Keratinocyte (primary cell): ENCODE measurements around the gene SNPH. TPM values are rescaled to one million over a fixed set of nuclear protein-coding genes. Genes with fewer than 3 reads are reported as not detected.

Experiments
- DNase-seq: peaks from one replicate; pipeline ENCODE4 v3.0.0-alpha.2; 2011; ENCODE audit warnings: low read depth, missing footprints, low spot score
- FAIRE-seq: peaks from 2 replicates; lab custom pipeline; 2011; peaks lifted over from hg19 to GRCh38; lab: Jason Lieb, UNC
- H2AFZ ChIP-seq: 2 replicates; pipeline ENCODE4 v1.6.0; 2012; ENCODE audit warnings: low read length, control low read depth, inconsistent platforms; ENCODE audit not compliant: control insufficient read depth
- H3K27ac ChIP-seq: 2 replicates; pipeline ENCODE4 v1.5.1; 2011; ENCODE audit warnings: low read length; ENCODE audit not compliant: control insufficient read depth, insufficient read depth
- H3K27me3 ChIP-seq: 3 replicates; pipeline ENCODE4 v1.6.0; 2011; ENCODE audit warnings: low read length; ENCODE audit not compliant: control insufficient read depth, insufficient read depth; ENCODE audit errors: extremely low read depth
- H3K36me3 ChIP-seq, 2 experiments: 2 replicates in 1 of 2; 3 replicates in 1 of 2; pipeline ENCODE4 v1.5.1; 2011; ENCODE audit warnings: low read length in 2 of 2, mild to moderate bottlenecking in 1 of 2; ENCODE audit not compliant: control insufficient read depth in 2 of 2, insufficient read depth in 2 of 2; ENCODE audit errors: extremely low read depth in 1 of 2
- H3K4me1 ChIP-seq: 3 replicates; pipeline ENCODE4 v1.5.1; 2011; ENCODE audit warnings: low read length; ENCODE audit not compliant: control insufficient read depth, insufficient read depth; ENCODE audit errors: extremely low read depth
- H3K4me2 ChIP-seq: 3 replicates; pipeline ENCODE4 v1.6.0; 2011; ENCODE audit warnings: low read depth, low read length; ENCODE audit not compliant: control insufficient read depth, insufficient read depth; ENCODE audit errors: extremely low read depth
- H3K4me3 ChIP-seq, 3 experiments: fragments of 200-600 bp in 1 of 3; sonication (generic) in 1 of 3; 2 replicates in 2 of 3; 3 replicates in 1 of 3; pipeline ENCODE4 v1.5.1; 2011 to 2016; ENCODE audit warnings: low read length in 3 of 3, mild to moderate bottlenecking in 3 of 3, control low read depth in 2 of 3, inconsistent platforms in 1 of 3, low read depth in 1 of 3, mixed read lengths in 1 of 3, mixed run types in 1 of 3, moderate library complexity in 1 of 3; ENCODE audit not compliant: control insufficient read depth in 2 of 3, insufficient read depth in 2 of 3; ENCODE audit errors: extremely low read depth in 1 of 3
- H3K79me2 ChIP-seq: 2 replicates; pipeline ENCODE4 v1.6.0; 2012; ENCODE audit warnings: low read length; ENCODE audit not compliant: control insufficient read depth, insufficient read depth
- H3K9ac ChIP-seq: 3 replicates; pipeline ENCODE4 v1.6.0; 2011; ENCODE audit warnings: low read length; ENCODE audit not compliant: control insufficient read depth, insufficient read depth; ENCODE audit errors: extremely low read depth
- H3K9me1 ChIP-seq: 3 replicates; pipeline ENCODE4 v1.6.0; 2011; ENCODE audit warnings: low read length; ENCODE audit not compliant: control insufficient read depth, insufficient read depth; ENCODE audit errors: extremely low read depth
- H3K9me3 ChIP-seq: 2 replicates; pipeline ENCODE4 v1.5.1; 2012; ENCODE audit warnings: low read depth, low read length; ENCODE audit not compliant: control insufficient read depth
- H4K20me1 ChIP-seq: 3 replicates; pipeline ENCODE4 v1.6.0; 2011; ENCODE audit warnings: low read length; ENCODE audit not compliant: control insufficient read depth, insufficient read depth; ENCODE audit errors: extremely low read depth
- CTCF ChIP-seq, 3 experiments: IDR thresholded peaks in 1 of 3; conservative IDR thresholded peaks in 1 of 3; optimal IDR thresholded peaks in 1 of 3; 2 replicates in 2 of 3; 3 replicates in 1 of 3; pipeline versions ENCODE3 to v1.5.1; 2011; ENCODE audit warnings: low read length in 3 of 3, mild to moderate bottlenecking in 3 of 3, moderate library complexity in 2 of 3, control low read depth in 1 of 3, inconsistent platforms in 1 of 3; ENCODE audit not compliant: insufficient read depth in 2 of 3; ENCODE audit errors: extremely low read depth in 1 of 3
- EZH2 ChIP-seq: IDR thresholded peaks from one replicate; pipeline ENCODE4 v1.6.1; 2012; ENCODE audit warnings: inconsistent platforms, mild to moderate bottlenecking, low read length, moderate library complexity
- dilution Hi-C: fragments of 300-500 bp; cut with MboI; formaldehyde crosslinking; loops from one replicate; pipeline ENCODE4 v1.7.0; 2020; ENCODE audit warnings: low sequenced_read_pairs; ENCODE audit not compliant: extremely low pct_ligation_motif_present
- polyA plus RNA-seq, 5 experiments: library from polyadenylated mRNA; depleted of rRNA in 3 of 5; stranded (reverse) in 3 of 5; stranded (forward) in 1 of 5; unstranded in 1 of 5; fragments of >200 nt; gene quantifications; 1 replicate in 1 of 5; 2 replicates in 3 of 5; 3 replicates in 1 of 5; pipeline versions ENCODE4 v1.2.1 to v1.2.3, GENCODE V29; 2011 to 2012; ENCODE audit warnings: missing spikeins in 2 of 5, low read depth in 1 of 5, low replicate concordance in 1 of 5

The SNPH gene
- polyA plus RNA-seq, 1 donor (not counting 4 experiments of a cell fraction or from before 2014, with no cell fraction given) = 1.3 TPM

DNA sequence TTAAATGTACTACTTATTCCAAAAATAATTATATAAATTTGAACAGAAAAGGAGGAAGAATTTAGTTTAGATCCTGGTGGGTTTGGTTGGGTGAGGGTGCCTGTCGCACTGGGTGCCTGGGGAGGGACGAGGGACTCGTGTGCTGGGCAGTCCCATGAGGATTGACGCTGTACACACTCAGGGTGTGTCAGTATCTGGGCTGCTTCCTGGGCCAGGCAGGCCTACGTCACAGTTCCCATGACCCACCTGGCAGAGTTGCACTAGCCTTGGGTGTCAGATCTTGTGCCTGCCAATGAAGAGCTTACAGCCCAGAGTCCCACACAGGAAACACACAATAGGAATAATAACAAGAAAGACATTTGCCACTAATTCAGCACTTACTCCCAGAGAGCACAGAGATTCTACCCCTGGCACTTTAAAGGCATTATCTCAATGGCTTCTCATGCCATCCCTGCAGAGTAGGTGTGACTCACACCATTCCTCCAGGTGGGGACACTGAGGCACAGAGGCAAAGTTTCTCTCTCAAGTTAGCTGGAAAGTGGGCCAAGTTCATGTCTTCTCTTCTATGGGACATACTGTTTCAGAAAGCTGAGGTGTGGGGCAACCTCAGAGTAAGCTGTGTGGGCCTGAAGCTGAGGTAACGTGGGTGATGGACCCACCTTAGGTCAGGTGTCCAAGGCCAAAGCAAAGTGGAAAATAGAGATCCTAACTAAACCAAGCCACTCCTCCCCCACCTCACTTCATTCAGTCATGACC, 64.2 kb downstream of the SNPH start:
- H3K9ac ChIP-seq = peak overlapping the region; percentile 100

DNA sequence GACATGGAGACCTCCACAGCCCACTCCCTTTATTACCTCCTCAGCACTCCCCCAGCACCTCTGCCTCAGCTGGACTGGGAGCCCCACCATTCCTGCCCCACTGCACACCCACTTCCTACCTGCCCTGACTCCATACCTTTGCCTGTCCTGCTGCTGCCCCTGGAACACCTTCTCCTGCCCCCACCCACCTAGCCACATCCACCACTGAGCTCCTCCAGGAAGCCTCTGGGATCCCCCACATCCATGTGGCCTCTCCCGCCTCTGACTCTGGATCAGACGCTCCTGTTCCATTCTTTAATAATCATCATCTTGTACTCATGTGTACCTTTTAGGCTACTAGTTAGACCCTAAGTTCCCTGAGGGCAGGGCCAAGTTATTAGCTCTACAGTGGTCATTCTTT, 65.0 kb downstream of the SNPH start:
- TF ChIP-seq EZH2 (no peak), CTCF (optimal IDR thresholded peaks at IDR 0.05 in 1 of 3, IDR thresholded peaks at IDR 0.05 in 1 of 3, conservative IDR thresholded peaks at IDR 0.05 in 1 of 3; ENCODE audit: extremely low read depth in 1 of 3, insufficient read depth in 2 of 3, low read length in 3 of 3) (no peak)
- H3K4me1 ChIP-seq = peaks cover 72% of the 10 kb centered on the region
- peaks cover 67% of the 10 kb centered on the region for H3K79me2 ChIP-seq

More for the DNA sequence above, 64.2 kb downstream of the SNPH start:
- H3K4me3 ChIP-seq = no peak overlapping the region
- FAIRE-seq (peak; percentile 82), DNase-seq (no peak)
- H3K79me2 ChIP-seq = peaks cover 75% of the 10 kb centered on the region
- peaks cover 5% of the 10 kb centered on the region for H3K9me1 ChIP-seq
- dilution Hi-C loops = no loop called here
- TF ChIP-seq EZH2 (no peak), CTCF (optimal IDR thresholded peaks at IDR 0.05 in 1 of 3, IDR thresholded peaks at IDR 0.05 in 1 of 3, conservative IDR thresholded peaks at IDR 0.05 in 1 of 3; ENCODE audit: extremely low read depth in 1 of 3, insufficient read depth in 2 of 3, low read length in 3 of 3) (no peak)
- H4K20me1 ChIP-seq = peaks cover 5% of the 10 kb centered on the region
- H3K36me3 ChIP-seq = peaks cover 3 to 10% of the 10 kb centered on the region in 2 experiments
- H3K4me2 ChIP-seq = peak overlapping the region; percentile 31
- no peak overlapping the region for H2AFZ ChIP-seq
- H3K4me1 ChIP-seq = peaks cover 71% of the 10 kb centered on the region
- no peaks in the 10 kb centered on the region for H3K9me3 ChIP-seq
- H3K27ac ChIP-seq = peak overlapping the region; percentile 99
- H3K27me3 ChIP-seq = no peaks in the 10 kb centered on the region

More for the DNA sequence above, 65.0 kb downstream of the SNPH start:
- no peak for DNase-seq
- Histone ChIP-seq H3K27me3 (no peaks in the 10 kb centered on the region), H3K9ac (peak overlapping the region; percentile 100), H3K9me3 (no peaks in the 10 kb centered on the region), H2AFZ (no peak overlapping the region), H3K4me2 (no peak overlapping the region), H3K9me1 (peaks cover 5% of the 10 kb centered on the region), H3K27ac (peak overlapping the region; percentile 99), H3K4me3 (no peak overlapping the region), H4K20me1 (peaks cover 5% of the 10 kb centered on the region), H3K36me3 (peaks cover 3 to 10% of the 10 kb centered on the region in 2 experiments)
- no peak for FAIRE-seq
- dilution Hi-C loops = no loop called here
